GM23338 (cell line): ENCODE data around the gene LST1. TPM values are rescaled to one million over a fixed set of nuclear protein-coding genes. Genes with fewer than 3 reads are reported as not detected.

ENCODE experiments used
- ATAC-seq: fragments of 200-7000 bp; cut with Tn5 transposase; 3 replicates; pipeline ENCODE4 v1.9.1; 2020
- DNase-seq: peaks from one replicate; pipeline ENCODE4 v3.0.0-alpha.2; 2015; ENCODE audit warnings: low spot score
- H2AFZ ChIP-seq: fragments of 200-600 bp; sonication (generic); 2 replicates; pipeline ENCODE4 v1.8.0; 2016; ENCODE audit warnings: antibody characterized with exemption, mild to moderate bottlenecking, moderate library complexity
- H3F3A ChIP-seq: fragments of 200-600 bp; sonication (generic); replicated peaks from 2 replicates; pipeline ENCODE4 v1.8.0; 2017; ENCODE audit warnings: antibody characterized with exemption, mixed run types, low read depth
- H3K27ac ChIP-seq: fragments of 200-600 bp; sonication (generic); 2 replicates; pipeline ENCODE4 v1.6.1; 2016; ENCODE audit warnings: low read depth
- H3K27me3 ChIP-seq: fragments of 200-600 bp; sonication (generic); 2 replicates; pipeline ENCODE4 v1.8.0; 2016; ENCODE audit warnings: mild to moderate bottlenecking, mixed run types, moderate library complexity; ENCODE audit not compliant: insufficient read depth
- H3K36me3 ChIP-seq: fragments of 200-600 bp; sonication (generic); 2 replicates; pipeline ENCODE4 v1.8.0; 2016; ENCODE audit warnings: mild to moderate bottlenecking; ENCODE audit not compliant: insufficient read depth
- H3K4me1 ChIP-seq: fragments of 200-600 bp; sonication (generic); 2 replicates; pipeline ENCODE4 v1.8.0; 2016; ENCODE audit warnings: mild to moderate bottlenecking, moderate library complexity; ENCODE audit not compliant: insufficient read depth
- H3K4me2 ChIP-seq: fragments of 200-600 bp; sonication (generic); 2 replicates; pipeline ENCODE4 v1.7.1; 2017; ENCODE audit warnings: mixed run types
- H3K4me3 ChIP-seq: fragments of 200-600 bp; sonication (generic); 2 replicates; pipeline ENCODE4 v1.6.1; 2016; ENCODE audit warnings: mixed run types
- H3K79me2 ChIP-seq: fragments of 200-600 bp; sonication (generic); replicated peaks from 2 replicates; pipeline ENCODE4 v1.8.0; 2017; ENCODE audit warnings: mild to moderate bottlenecking; ENCODE audit not compliant: insufficient read depth
- H3K9me2 ChIP-seq: fragments of 200-600 bp; sonication (generic); 2 replicates; pipeline ENCODE4 v1.8.0; 2017; ENCODE audit not compliant: insufficient read depth
- H4K20me1 ChIP-seq: fragments of 200-600 bp; sonication (generic); replicated peaks from 2 replicates; pipeline ENCODE4 v1.8.0; 2017; ENCODE audit warnings: mild to moderate bottlenecking; ENCODE audit not compliant: insufficient read depth
- H3K27ac Mint-ChIP-seq: 2 replicates; pipeline ENCODE4 v1.8.0; 2020; ENCODE audit warnings: inconsistent platforms, mild to moderate bottlenecking, moderate library complexity, mixed read lengths
- H3K27me3 Mint-ChIP-seq: 3 replicates; pipeline ENCODE4 v1.8.0; 2022; ENCODE audit warnings: low read depth, mild to moderate bottlenecking, moderate library complexity, mixed read lengths, inconsistent platforms; ENCODE audit not compliant: insufficient read depth, poor library complexity
- H3K36me3 Mint-ChIP-seq: 3 replicates; pipeline ENCODE4 v1.8.0; 2021; ENCODE audit warnings: low read depth, mild to moderate bottlenecking, inconsistent platforms, moderate library complexity, mixed read lengths
- H3K4me1 Mint-ChIP-seq: 3 replicates; pipeline ENCODE4 v1.8.0; 2020; ENCODE audit warnings: mild to moderate bottlenecking, inconsistent platforms, mixed read lengths
- H3K4me3 Mint-ChIP-seq: 3 replicates; pipeline ENCODE4 v1.8.0; 2021; ENCODE audit warnings: moderate library complexity, mild to moderate bottlenecking, inconsistent platforms, mixed read lengths
- H3K9me3 Mint-ChIP-seq: 3 replicates; pipeline ENCODE4 v1.8.0; 2020; ENCODE audit warnings: moderate library complexity, mild to moderate bottlenecking, inconsistent platforms, mixed read lengths
- CREB1 ChIP-seq: fragments of 250-450 bp; sonication (Bioruptor Pico); IDR thresholded peaks from 2 replicates; pipeline ENCODE4 v1.5.0; 2020; ENCODE audit warnings: low read depth, mild to moderate bottlenecking, moderate library complexity
- EZH2phosphoT487 ChIP-seq: fragments of 200-600 bp; sonication (generic); IDR thresholded peaks from one replicate; pipeline ENCODE4 v1.8.1; 2018; ENCODE audit warnings: antibody characterized with exemption; ENCODE audit not compliant: unreplicated experiment
- JUNB ChIP-seq: IDR thresholded peaks from one replicate; pipeline ENCODE4 v1.6.1; 2016; ENCODE audit warnings: antibody characterized with exemption; ENCODE audit not compliant: unreplicated experiment
- NANOG ChIP-seq: IDR thresholded peaks from 2 replicates; pipeline ENCODE4 v1.6.1; 2016; ENCODE audit warnings: antibody characterized with exemption, borderline replicate concordance
- STAT1 ChIP-seq: IDR thresholded peaks from one replicate; pipeline ENCODE4 v1.6.1; 2016; ENCODE audit warnings: antibody characterized with exemption; ENCODE audit not compliant: unreplicated experiment
- ZNF114 ChIP-seq: fragments of 250-450 bp; sonication (Bioruptor Pico); IDR thresholded peaks from 2 replicates; pipeline ENCODE4 v1.5.0; 2020; ENCODE audit warnings: mild to moderate bottlenecking, moderate library complexity
- ZNF331 ChIP-seq: fragments of 250-450 bp; sonication (Bioruptor Pico); IDR thresholded peaks from 2 replicates; pipeline ENCODE4 v1.5.0; 2020; ENCODE audit warnings: low read depth, mild to moderate bottlenecking, moderate library complexity
- polyA plus RNA-seq: library from polyadenylated mRNA; unstranded; fragments of >200 nt; fragmentation: Nextera tagmentation; extraction: Ambion mirVana; gene quantifications from 2 replicates; pipeline ENCODE4 v1.2.1, GENCODE V29; 2016
- total RNA-seq: library from RNA; depleted of rRNA; stranded (reverse); fragments of >200 nt; shearing (Covaris generic); gene quantifications from 2 replicates; pipeline ENCODE4 v1.2.3, GENCODE V29; 2014
- TF ChIP-seq, protein P1 (sequence below): fragments of 250-450 bp; sonication (Bioruptor Pico); IDR thresholded peaks from 2 replicates; pipeline ENCODE4 v1.5.0; 2020; ENCODE audit warnings: mild to moderate bottlenecking, moderate library complexity
- TF ChIP-seq, protein P2 (sequence below), 2 experiments: fragments of 200-600 bp in 1 of 2; sonication (generic) in 1 of 2; conservative IDR thresholded peaks; 2 replicates each; pipeline versions ENCODE4 v1.5.1 to v1.6.1; 2016 to 2017; ENCODE audit warnings: antibody characterized with exemption in 2 of 2, low read depth in 2 of 2, mild to moderate bottlenecking in 2 of 2, moderate library complexity in 1 of 2

LST1 gene
- total and polyA plus RNA-seq, 2 experiments from 2014 or later, result 0.37 TPM; not detected in 1

DNA sequence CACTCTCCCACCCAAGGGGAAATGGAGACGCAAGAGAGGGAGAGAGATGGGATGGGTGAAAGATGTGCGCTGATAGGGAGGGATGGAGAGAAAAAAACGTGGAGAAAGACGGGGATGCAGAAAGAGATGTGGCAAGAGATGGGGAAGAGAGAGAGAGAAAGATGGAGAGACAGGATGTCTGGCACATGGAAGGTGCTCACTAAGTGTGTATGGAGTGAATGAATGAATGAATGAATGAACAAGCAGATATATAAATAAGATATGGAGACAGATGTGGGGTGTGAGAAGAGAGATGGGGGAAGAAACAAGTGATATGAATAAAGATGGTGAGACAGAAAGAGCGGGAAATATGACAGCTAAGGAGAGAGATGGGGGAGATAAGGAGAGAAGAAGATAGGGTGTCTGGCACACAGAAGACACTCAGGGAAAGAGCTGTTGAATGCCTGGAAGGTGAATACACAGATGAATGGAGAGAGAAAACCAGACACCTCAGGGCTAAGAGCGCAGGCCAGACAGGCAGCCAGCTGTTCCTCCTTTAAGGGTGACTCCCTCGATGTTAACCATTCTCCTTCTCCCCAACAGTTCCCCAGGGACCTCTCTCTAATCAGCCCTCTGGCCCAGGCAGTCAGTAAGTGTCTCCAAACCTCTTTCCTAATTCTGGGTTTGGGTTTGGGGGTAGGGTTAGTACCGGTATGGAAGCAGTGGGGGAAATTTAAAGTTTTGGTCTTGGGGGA, 10.0 kb upstream of the LST1 start:
- Histone ChIP-seq H4K20me1 (no peaks in the 10 kb centered on the region), H3K27ac (no peak overlapping the region), H3K79me2 (no peaks in the 10 kb centered on the region), H3F3A (no peaks in the 10 kb centered on the region), H3K4me2 (no peak overlapping the region), H3K27me3 (peaks cover 9% of the 10 kb centered on the region), H3K4me3 (no peak overlapping the region), H3K9me2 (no peaks in the 10 kb centered on the region), H3K36me3 (no peaks in the 10 kb centered on the region), H3K4me1 (no peaks in the 10 kb centered on the region), H2AFZ (no peak overlapping the region)
- Mint-ChIP-seq H3K9me3 (peaks cover under 1% of the 10 kb centered on the region; the same call in 2 of the 3 replicates), H3K4me1 (peaks cover 18% of the 10 kb centered on the region), H3K27me3 (peaks cover 34% of the 10 kb centered on the region), H3K27ac (no peak overlapping the region), H3K4me3 (no peak overlapping the region), H3K36me3 (no peaks in the 10 kb centered on the region; the same call in 2 of the 3 replicates)
- DNase-seq, result no peak
- TF ChIP-seq, protein P1, sequence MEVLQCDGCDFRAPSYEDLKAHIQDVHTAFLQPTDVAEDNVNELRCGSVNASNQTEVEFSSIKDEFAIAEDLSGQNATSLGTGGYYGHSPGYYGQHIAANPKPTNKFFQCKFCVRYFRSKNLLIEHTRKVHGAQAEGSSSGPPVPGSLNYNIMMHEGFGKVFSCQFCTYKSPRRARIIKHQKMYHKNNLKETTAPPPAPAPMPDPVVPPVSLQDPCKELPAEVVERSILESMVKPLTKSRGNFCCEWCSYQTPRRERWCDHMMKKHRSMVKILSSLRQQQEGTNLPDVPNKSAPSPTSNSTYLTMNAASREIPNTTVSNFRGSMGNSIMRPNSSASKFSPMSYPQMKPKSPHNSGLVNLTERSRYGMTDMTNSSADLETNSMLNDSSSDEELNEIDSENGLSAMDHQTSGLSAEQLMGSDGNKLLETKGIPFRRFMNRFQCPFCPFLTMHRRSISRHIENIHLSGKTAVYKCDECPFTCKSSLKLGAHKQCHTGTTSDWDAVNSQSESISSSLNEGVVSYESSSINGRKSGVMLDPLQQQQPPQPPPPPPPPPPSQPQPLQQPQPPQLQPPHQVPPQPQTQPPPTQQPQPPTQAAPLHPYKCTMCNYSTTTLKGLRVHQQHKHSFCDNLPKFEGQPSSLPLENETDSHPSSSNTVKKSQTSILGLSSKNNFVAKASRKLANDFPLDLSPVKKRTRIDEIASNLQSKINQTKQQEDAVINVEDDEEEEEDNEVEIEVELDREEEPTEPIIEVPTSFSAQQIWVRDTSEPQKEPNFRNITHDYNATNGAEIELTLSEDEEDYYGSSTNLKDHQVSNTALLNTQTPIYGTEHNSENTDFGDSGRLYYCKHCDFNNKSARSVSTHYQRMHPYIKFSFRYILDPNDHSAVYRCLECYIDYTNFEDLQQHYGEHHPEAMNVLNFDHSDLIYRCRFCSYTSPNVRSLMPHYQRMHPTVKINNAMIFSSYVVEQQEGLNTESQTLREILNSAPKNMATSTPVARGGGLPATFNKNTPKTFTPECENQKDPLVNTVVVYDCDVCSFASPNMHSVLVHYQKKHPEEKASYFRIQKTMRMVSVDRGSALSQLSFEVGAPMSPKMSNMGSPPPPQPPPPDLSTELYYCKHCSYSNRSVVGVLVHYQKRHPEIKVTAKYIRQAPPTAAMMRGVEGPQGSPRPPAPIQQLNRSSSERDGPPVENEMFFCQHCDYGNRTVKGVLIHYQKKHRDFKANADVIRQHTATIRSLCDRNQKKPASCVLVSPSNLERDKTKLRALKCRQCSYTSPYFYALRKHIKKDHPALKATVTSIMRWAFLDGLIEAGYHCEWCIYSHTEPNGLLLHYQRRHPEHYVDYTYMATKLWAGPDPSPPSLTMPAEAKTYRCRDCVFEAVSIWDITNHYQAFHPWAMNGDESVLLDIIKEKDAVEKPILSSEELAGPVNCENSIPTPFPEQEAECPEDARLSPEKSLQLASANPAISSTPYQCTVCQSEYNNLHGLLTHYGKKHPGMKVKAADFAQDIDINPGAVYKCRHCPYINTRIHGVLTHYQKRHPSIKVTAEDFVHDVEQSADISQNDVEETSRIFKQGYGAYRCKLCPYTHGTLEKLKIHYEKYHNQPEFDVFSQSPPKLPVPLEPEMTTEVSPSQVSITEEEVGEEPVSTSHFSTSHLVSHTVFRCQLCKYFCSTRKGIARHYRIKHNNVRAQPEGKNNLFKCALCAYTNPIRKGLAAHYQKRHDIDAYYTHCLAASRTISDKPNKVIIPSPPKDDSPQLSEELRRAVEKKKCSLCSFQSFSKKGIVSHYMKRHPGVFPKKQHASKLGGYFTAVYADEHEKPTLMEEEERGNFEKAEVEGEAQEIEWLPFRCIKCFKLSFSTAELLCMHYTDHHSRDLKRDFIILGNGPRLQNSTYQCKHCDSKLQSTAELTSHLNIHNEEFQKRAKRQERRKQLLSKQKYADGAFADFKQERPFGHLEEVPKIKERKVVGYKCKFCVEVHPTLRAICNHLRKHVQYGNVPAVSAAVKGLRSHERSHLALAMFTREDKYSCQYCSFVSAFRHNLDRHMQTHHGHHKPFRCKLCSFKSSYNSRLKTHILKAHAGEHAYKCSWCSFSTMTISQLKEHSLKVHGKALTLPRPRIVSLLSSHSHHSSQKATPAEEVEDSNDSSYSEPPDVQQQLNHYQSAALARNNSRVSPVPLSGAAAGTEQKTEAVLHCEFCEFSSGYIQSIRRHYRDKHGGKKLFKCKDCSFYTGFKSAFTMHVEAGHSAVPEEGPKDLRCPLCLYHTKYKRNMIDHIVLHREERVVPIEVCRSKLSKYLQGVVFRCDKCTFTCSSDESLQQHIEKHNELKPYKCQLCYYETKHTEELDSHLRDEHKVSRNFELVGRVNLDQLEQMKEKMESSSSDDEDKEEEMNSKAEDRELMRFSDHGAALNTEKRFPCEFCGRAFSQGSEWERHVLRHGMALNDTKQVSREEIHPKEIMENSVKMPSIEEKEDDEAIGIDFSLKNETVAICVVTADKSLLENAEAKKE (CRISPR knock-in tag), result no peak
- TF ChIP-seq CREB1 (CRISPR knock-in tag) (no peak), STAT1 (no peak), ZNF114 (CRISPR knock-in tag) (no peak), ZNF331 (no peak), NANOG (no peak), JUNB (no peak), EZH2phosphoT487 (no peak)
- TF ChIP-seq, protein P2, sequence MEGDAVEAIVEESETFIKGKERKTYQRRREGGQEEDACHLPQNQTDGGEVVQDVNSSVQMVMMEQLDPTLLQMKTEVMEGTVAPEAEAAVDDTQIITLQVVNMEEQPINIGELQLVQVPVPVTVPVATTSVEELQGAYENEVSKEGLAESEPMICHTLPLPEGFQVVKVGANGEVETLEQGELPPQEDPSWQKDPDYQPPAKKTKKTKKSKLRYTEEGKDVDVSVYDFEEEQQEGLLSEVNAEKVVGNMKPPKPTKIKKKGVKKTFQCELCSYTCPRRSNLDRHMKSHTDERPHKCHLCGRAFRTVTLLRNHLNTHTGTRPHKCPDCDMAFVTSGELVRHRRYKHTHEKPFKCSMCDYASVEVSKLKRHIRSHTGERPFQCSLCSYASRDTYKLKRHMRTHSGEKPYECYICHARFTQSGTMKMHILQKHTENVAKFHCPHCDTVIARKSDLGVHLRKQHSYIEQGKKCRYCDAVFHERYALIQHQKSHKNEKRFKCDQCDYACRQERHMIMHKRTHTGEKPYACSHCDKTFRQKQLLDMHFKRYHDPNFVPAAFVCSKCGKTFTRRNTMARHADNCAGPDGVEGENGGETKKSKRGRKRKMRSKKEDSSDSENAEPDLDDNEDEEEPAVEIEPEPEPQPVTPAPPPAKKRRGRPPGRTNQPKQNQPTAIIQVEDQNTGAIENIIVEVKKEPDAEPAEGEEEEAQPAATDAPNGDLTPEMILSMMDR (conservative IDR thresholded peaks at IDR 0.05; ENCODE audit: low read depth in 2 of 2), result no peak
- no peak for ATAC-seq
